Measurements from ENCODE around the gene TRPM3.

TRPM3 gene

DNA sequence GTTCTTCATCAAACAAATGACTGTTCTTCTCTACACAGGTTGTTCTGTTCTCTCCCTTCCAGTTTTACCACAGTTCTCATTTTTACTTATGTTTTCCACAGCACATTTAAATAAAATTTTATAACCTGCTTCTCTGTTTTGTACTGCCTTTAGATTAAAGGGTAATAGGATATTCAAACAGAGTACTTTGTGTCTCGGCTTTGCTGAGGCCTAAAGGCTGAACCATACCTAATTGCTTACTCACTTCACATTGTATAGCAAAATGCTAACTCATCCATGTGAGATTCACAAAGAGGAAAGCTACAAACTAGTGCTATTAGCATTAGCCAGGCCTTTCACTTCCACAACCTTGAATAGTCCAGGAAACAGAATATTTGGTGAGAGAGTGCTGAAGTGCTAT is 200.3 kb downstream of the TRPM3 start:
- Mint-ChIP-seq H3K27ac (no peak overlapping the region), H3K4me3 (no peak overlapping the region), H3K27me3 (ENCODE audit: low read depth, poor library complexity) (peaks cover 3% of the 10 kb centered on the region), H3K4me1 (no peaks in the 10 kb centered on the region), H3K9me3 (no peaks in the 10 kb centered on the region), H3K36me3 (ENCODE audit: low read depth) (no peaks in the 10 kb centered on the region)
- TF ChIP-seq, protein P1, sequence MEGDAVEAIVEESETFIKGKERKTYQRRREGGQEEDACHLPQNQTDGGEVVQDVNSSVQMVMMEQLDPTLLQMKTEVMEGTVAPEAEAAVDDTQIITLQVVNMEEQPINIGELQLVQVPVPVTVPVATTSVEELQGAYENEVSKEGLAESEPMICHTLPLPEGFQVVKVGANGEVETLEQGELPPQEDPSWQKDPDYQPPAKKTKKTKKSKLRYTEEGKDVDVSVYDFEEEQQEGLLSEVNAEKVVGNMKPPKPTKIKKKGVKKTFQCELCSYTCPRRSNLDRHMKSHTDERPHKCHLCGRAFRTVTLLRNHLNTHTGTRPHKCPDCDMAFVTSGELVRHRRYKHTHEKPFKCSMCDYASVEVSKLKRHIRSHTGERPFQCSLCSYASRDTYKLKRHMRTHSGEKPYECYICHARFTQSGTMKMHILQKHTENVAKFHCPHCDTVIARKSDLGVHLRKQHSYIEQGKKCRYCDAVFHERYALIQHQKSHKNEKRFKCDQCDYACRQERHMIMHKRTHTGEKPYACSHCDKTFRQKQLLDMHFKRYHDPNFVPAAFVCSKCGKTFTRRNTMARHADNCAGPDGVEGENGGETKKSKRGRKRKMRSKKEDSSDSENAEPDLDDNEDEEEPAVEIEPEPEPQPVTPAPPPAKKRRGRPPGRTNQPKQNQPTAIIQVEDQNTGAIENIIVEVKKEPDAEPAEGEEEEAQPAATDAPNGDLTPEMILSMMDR (IDR thresholded peaks at IDR 0.05): no peak
- DNase-seq: no peak

DNA sequence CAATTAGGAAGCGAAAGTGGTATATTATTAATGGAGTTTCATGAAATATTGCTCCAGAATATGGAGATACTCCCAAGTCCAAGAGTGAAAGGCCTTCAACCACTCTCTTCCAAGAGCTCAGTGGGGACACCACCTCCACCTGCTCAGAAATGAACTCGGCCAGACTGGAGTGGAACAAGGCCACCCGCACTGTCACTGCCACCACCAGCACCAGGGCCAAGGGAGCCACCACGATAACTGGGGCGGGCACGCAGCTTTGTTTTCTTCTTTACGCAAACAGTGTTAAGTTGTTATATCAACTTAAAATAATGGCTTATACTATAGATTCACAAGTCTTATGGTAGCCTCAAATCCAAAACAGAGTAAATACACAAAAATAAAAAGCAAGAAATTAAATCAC is 204.1 kb downstream of the TRPM3 start:
- Mint-ChIP-seq H3K4me1 (no peaks in the 10 kb centered on the region), H3K4me3 (no peak overlapping the region), H3K27me3 (ENCODE audit: low read depth, poor library complexity) (peaks cover 3% of the 10 kb centered on the region), H3K27ac (no peak overlapping the region), H3K36me3 (ENCODE audit: low read depth) (no peaks in the 10 kb centered on the region), H3K9me3 (peaks cover 4% of the 10 kb centered on the region)
- no peak for DNase-seq
- TF ChIP-seq, protein P1 (IDR thresholded peaks at IDR 0.05): no peak

DNA sequence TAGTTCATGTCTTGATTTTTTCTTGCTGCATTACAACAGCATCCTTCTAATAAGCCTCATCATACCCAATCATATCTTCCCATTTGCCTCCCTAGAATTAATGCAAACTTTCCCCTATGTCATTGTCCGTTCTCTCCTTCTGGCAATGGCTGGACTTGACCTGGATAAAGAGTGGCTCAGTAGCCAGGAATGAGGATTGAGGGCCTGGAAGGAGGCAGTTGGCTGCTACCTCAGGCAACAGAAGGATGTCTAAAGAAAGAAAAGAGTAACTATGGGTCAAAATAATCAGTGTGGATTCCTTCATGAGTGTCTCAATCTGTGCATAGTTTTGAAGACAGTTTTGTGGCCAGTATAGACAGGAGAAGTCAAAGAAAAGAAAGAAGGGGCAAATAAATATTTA is 209.6 kb downstream of the TRPM3 start:
- DNase-seq: no peak
- peaks cover 4% of the 10 kb centered on the region for H3K9me3 Mint-ChIP-seq
- H3K27ac Mint-ChIP-seq: no peak overlapping the region
- H3K4me1 Mint-ChIP-seq: no peaks in the 10 kb centered on the region
- no peaks in the 10 kb centered on the region for H3K36me3 Mint-ChIP-seq (ENCODE audit: low read depth)
- H3K27me3 Mint-ChIP-seq (ENCODE audit: low read depth, poor library complexity): peaks cover 5% of the 10 kb centered on the region
- TF ChIP-seq, protein P1 (IDR thresholded peaks at IDR 0.05): no peak
- H3K4me3 Mint-ChIP-seq: no peak overlapping the region

DNA sequence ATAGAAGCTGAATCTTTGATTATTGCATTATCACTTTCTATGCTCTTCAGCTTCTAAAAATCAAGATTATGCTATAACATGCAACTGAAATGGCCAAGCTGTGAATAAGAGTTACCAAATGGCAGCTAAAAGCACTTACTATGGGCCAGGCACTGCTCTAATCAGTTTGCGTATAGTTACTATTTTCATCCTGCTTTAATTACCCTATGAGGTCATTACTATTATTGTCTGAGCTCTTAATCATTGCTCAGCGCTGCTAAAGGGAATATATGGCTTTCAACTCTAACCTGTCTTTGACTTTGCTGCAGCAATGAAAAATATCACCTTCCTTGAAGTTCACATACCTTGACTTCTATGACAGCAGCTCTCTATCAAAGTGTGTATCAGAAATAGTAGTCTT is 210.8 kb downstream of the TRPM3 start:
- peaks cover 5% of the 10 kb centered on the region for H3K27me3 Mint-ChIP-seq (ENCODE audit: low read depth, poor library complexity)
- H3K36me3 Mint-ChIP-seq (ENCODE audit: low read depth): no peaks in the 10 kb centered on the region
- H3K9me3 Mint-ChIP-seq: peaks cover 4% of the 10 kb centered on the region
- H3K4me3 Mint-ChIP-seq: no peak overlapping the region
- DNase-seq: no peak
- no peaks in the 10 kb centered on the region for H3K4me1 Mint-ChIP-seq
- no peak overlapping the region for H3K27ac Mint-ChIP-seq
- TF ChIP-seq, protein P1 (IDR thresholded peaks at IDR 0.05): no peak

DNA sequence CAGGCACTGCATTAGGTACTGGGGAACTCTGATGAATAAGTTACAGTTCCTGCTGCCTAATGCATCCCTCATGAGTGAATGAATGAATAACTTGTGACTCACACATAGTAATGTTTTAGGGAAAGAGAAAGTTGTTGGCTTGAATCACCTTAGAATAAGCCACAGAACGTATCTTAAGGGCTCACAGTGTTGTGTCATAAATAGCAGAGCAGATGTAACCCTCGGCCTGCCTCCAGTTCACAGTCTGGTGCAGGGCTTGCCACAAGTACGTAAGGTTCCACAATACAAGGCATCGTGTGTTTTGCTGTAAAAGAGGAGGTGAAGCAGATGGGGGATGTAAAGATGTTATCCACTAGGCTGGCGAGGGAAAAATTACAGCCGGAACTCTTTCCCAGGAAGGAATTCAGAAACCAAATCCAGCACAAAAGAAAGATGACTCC is 218.7 kb downstream of the TRPM3 start:
- Mint-ChIP-seq H3K9me3 (no peaks in the 10 kb centered on the region), H3K4me1 (peaks cover 8% of the 10 kb centered on the region), H3K4me3 (no peak overlapping the region), H3K27me3 (ENCODE audit: low read depth, poor library complexity) (peaks cover 4% of the 10 kb centered on the region), H3K36me3 (ENCODE audit: low read depth) (no peaks in the 10 kb centered on the region), H3K27ac (no peak overlapping the region)
- TF ChIP-seq, protein P1 (IDR thresholded peaks at IDR 0.05): no peak
- DNase-seq: no peak

DNA sequence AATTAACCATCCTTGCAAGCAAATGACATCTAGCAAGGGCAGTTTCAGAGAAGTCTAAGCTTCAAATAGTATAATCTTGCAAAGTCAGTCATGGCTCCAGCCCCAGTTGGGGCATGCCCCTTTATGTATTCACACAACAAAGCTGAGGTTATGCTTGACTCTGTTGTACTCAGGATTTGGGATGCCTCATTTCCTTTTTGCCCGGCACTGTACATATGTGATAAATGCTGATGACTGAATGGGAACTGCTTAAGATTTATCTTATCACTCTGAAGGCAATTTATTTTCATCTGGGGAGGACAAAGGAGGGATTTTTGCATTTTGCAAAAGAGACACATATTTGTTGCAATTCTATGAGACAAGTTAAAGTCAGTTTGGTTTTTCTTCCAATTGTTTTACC is 219.2 kb downstream of the TRPM3 start:
- Mint-ChIP-seq H3K9me3 (no peaks in the 10 kb centered on the region), H3K27me3 (ENCODE audit: low read depth, poor library complexity) (no peaks in the 10 kb centered on the region), H3K4me3 (no peak overlapping the region), H3K4me1 (peaks cover 8% of the 10 kb centered on the region), H3K36me3 (ENCODE audit: low read depth) (no peaks in the 10 kb centered on the region), H3K27ac (no peak overlapping the region)
- DNase-seq: no peak
- TF ChIP-seq, protein P1 (IDR thresholded peaks at IDR 0.05): no peak

All from nephron progenitor cell (in vitro differentiated cells).